ENCODE measurements around the gene TRIM14.

The TRIM14 gene

DNA sequence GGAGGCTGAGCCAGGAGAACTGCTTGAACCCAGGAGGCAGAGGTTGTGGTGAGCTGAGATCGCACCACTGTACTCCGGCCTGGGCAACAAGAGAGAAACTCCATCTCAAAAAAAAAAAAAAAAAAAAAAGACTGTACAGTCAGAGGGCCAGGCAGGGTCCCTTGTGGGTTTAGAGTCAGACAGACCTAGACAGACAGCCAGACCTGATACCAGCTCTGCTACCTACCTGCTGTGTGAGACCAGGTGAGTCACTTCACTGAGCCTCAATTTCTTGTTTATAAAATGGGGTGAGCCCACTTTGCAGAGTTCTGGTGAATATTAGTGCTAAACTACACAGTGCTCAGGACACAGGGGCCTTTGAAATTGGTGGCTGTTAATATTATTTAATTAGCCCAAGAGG, 19.7 kb downstream of the TRIM14 start:
- no peak overlapping the region for H3K4me3 ChIP-seq (ENCODE audit: low read length)
- TF ChIP-seq CTCF (conservative IDR thresholded peaks at IDR 0.05; ENCODE audit: low read length), result no peak
- DNase-seq (ENCODE audit: low read depth), result no peak

GRCh38 chr9:98097836-98098235, 21.2 kb downstream of the TRIM14 start:
- no peak overlapping the region for H3K4me3 ChIP-seq (ENCODE audit: low read length)
- DNase-seq (ENCODE audit: low read depth), result no peak
- no peak for TF ChIP-seq CTCF (conservative IDR thresholded peaks at IDR 0.05; ENCODE audit: low read length)

GRCh38 chr9:98096091-98096490, 22.9 kb downstream of the TRIM14 start:
- H3K4me3 ChIP-seq (ENCODE audit: low read length), result no peak overlapping the region
- DNase-seq (ENCODE audit: low read depth), result no peak
- no peak for TF ChIP-seq CTCF (conservative IDR thresholded peaks at IDR 0.05; ENCODE audit: low read length)

GRCh38 chr9:98095401-98095800, 23.6 kb downstream of the TRIM14 start:
- H3K4me3 ChIP-seq (ENCODE audit: low read length), result no peak overlapping the region
- no peak for TF ChIP-seq CTCF (conservative IDR thresholded peaks at IDR 0.05; ENCODE audit: low read length)
- DNase-seq (ENCODE audit: low read depth), result no peak

- no peak for DNase-seq (ENCODE audit: low read depth)
- no peak for TF ChIP-seq CTCF (conservative IDR thresholded peaks at IDR 0.05; ENCODE audit: low read length)
- no peak overlapping the region for H3K4me3 ChIP-seq (ENCODE audit: low read length)
Observed at GRCh38 chr9:98094851-98095250, 24.2 kb downstream of the TRIM14 start.

GRCh38 chr9:98094316-98094715, 24.7 kb downstream of the TRIM14 start:
- no peak for TF ChIP-seq CTCF (conservative IDR thresholded peaks at IDR 0.05; ENCODE audit: low read length)
- DNase-seq (ENCODE audit: low read depth), result no peak
- H3K4me3 ChIP-seq (ENCODE audit: low read length), result no peak overlapping the region

DNA sequence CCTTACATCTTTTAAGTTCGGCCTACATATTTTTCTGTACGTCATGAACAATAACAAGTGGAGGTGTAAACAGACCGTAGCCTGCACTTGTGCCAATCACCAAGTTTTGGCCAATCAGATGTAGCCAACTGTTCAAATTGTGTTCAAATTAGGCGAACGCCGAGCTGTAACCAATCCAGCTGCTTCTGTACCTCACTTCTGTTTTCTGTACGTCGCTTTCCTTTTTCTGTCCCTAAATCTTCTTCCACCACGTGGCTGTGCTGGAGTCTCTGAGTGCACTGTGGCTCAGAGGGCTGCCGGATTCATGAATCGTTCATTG, 26.4 kb downstream of the TRIM14 start:
- H3K4me3 ChIP-seq (ENCODE audit: low read length), result no peak overlapping the region
- no peak for DNase-seq (ENCODE audit: low read depth)
- TF ChIP-seq CTCF (conservative IDR thresholded peaks at IDR 0.05; ENCODE audit: low read length), result no peak
